ENCODE results near the gene RFX2. TPM values are rescaled to one million over a fixed set of nuclear protein-coding genes. Genes with fewer than 3 reads are reported as not detected.
A peak's percentile ranks its signal among the peaks of the same experiment; 100 is the strongest.

Gene RFX2
- total and polyA plus RNA-seq, 9 of the 15 experiments (the other 6 are each of a cell fraction or from before 2014, with no cell fraction given), result 3.6 to 18.7 (median 8.7) TPM

DNA sequence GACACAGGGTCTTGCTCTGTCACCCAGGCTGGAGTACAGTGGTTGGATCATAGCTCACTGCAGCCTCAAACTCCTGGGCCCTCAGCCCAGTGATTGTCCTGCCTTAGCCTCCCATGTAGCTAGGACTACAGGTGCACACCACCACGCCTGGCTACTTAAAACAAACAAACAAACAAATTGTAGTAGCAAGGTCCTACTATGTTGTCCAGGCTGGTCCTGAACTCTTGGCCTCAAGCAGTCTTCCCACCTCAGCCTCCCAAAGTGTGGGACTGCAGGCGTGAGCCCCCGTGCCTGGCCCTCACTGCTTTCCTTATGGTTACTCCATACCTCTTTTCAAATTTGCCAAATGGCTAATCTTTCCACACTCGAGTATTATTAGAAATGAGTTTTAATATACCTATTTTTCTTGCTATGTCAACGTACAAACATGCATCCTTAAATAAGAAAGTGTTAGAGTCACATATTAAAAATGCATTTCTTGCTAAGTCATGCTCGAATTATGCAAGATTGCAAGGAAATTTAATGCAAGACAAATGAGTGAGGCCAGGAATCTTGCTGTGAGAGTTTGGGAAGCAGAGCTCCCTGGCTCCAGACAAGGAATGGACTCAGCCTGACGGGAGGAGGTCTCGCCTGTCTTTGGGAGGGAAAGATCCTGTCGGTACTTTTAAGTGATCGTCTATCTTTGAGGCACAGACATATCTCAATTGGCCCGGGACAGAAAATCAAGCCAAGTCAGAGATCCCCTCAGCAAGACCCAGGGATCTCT is 39.4 kb downstream of the RFX2 start:
- H4K20me1 ChIP-seq (replicated peaks; ENCODE audit: control insufficient read depth, insufficient read depth, low read length), result no peaks in the 10 kb centered on the region
- ChIA-PET POLR2A (interaction anchor here (1.5 kb wide), 1 partner anchor 22 kb away, joined by 3 read pairs; no protein-coding TSS in a partner anchor), CTCF (ENCODE audit: low intra/inter-chr PET ratio) (interaction anchor here (0.6 kb wide), 2 partner anchors 60 to 93 kb away, joined by 3 read pairs; partner anchors contain the start of gene RANBP3)
- H3K27ac ChIP-seq (ENCODE audit: extremely low read depth, low read depth, low read length), result no peak overlapping the region
- H3K79me2 ChIP-seq (ENCODE audit: control insufficient read depth, insufficient read depth, low read length), result no peaks in the 10 kb centered on the region
- FAIRE-seq (no peak), DNase-seq (ENCODE audit: extremely low read depth in 1 of 4, low spot score in 3 of 4) (no peak), ATAC-seq (no peak)
- WGBS (ENCODE audit: insufficient coverage, low coverage, missing lambda C conversion rate), result 50% methylated on average over 11 of the region's 11 CpGs
- H2AFZ ChIP-seq (ENCODE audit: low read depth, low read length), result no peak overlapping the region
- H3K4me2 ChIP-seq (ENCODE audit: insufficient read depth, low read length), result no peak overlapping the region
- H3K36me3 ChIP-seq (ENCODE audit: control insufficient read depth, insufficient read depth, low read length), result no peaks in the 10 kb centered on the region
- BruUV-seq (replicated peaks), result no TSS peak
- H3K9me1 ChIP-seq (ENCODE audit: control insufficient read depth, insufficient read depth, low read length), result no peaks in the 10 kb centered on the region
- H3K4me1 ChIP-seq (replicated peaks in 1 of 2; ENCODE audit: control insufficient read depth in 2 of 2, insufficient read depth in 2 of 2, low read length in 2 of 2), result peaks cover 18 to 42% of the 10 kb centered on the region in 2 experiments
- no peak overlapping the region for H3K9ac ChIP-seq (ENCODE audit: insufficient read depth in 1 of 2, low read depth in 2 of 2, low read length in 2 of 2)
- intact Hi-C loops (cut with micrococcal nuclease) (no loop called here), in situ Hi-C loops (cut with MboI) (no loop called here)
- no peak overlapping the region for H3K4me3 ChIP-seq
- H3K27me3 ChIP-seq (ENCODE audit: control insufficient read depth in 2 of 2, insufficient read depth in 2 of 2, low read length in 2 of 2), result no peaks in the 10 kb centered on the region
- no peaks in the 10 kb centered on the region for H3K9me3 ChIP-seq (replicated peaks; ENCODE audit: control insufficient read depth, insufficient read depth, low read depth, low read length)
- TF ChIP-seq, protein P1, sequence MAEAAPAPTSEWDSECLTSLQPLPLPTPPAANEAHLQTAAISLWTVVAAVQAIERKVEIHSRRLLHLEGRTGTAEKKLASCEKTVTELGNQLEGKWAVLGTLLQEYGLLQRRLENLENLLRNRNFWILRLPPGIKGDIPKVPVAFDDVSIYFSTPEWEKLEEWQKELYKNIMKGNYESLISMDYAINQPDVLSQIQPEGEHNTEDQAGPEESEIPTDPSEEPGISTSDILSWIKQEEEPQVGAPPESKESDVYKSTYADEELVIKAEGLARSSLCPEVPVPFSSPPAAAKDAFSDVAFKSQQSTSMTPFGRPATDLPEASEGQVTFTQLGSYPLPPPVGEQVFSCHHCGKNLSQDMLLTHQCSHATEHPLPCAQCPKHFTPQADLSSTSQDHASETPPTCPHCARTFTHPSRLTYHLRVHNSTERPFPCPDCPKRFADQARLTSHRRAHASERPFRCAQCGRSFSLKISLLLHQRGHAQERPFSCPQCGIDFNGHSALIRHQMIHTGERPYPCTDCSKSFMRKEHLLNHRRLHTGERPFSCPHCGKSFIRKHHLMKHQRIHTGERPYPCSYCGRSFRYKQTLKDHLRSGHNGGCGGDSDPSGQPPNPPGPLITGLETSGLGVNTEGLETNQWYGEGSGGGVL (CRISPR knock-in tag; IDR thresholded peaks at IDR 0.05), result no peak
- TF ChIP-seq MAFF (IDR thresholded peaks at IDR 0.05; ENCODE audit: low read length), result peak; percentile 43
- TF ChIP-seq NFE2 (IDR thresholded peaks at IDR 0.05; ENCODE audit: low read depth), result peak; percentile 62; the same call in 1 of the 2 replicates
- peak; percentile 66 for TF ChIP-seq MAFG (tag; conservative IDR thresholded peaks at IDR 0.05)
- no peak for TF ChIP-seq STAT5B (CRISPR knock-in tag; IDR thresholded peaks at IDR 0.05)
- peak; percentile 60 for TF ChIP-seq C11orf30 (IDR thresholded peaks at IDR 0.05; ENCODE audit: low read depth)
- TF ChIP-seq SRSF7 (optimal IDR thresholded peaks at IDR 0.05; ENCODE audit: low read depth, low read length), result no peak
- TF ChIP-seq, protein P2, sequence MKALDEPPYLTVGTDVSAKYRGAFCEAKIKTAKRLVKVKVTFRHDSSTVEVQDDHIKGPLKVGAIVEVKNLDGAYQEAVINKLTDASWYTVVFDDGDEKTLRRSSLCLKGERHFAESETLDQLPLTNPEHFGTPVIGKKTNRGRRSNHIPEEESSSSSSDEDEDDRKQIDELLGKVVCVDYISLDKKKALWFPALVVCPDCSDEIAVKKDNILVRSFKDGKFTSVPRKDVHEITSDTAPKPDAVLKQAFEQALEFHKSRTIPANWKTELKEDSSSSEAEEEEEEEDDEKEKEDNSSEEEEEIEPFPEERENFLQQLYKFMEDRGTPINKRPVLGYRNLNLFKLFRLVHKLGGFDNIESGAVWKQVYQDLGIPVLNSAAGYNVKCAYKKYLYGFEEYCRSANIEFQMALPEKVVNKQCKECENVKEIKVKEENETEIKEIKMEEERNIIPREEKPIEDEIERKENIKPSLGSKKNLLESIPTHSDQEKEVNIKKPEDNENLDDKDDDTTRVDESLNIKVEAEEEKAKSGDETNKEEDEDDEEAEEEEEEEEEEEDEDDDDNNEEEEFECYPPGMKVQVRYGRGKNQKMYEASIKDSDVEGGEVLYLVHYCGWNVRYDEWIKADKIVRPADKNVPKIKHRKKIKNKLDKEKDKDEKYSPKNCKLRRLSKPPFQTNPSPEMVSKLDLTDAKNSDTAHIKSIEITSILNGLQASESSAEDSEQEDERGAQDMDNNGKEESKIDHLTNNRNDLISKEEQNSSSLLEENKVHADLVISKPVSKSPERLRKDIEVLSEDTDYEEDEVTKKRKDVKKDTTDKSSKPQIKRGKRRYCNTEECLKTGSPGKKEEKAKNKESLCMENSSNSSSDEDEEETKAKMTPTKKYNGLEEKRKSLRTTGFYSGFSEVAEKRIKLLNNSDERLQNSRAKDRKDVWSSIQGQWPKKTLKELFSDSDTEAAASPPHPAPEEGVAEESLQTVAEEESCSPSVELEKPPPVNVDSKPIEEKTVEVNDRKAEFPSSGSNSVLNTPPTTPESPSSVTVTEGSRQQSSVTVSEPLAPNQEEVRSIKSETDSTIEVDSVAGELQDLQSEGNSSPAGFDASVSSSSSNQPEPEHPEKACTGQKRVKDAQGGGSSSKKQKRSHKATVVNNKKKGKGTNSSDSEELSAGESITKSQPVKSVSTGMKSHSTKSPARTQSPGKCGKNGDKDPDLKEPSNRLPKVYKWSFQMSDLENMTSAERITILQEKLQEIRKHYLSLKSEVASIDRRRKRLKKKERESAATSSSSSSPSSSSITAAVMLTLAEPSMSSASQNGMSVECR (CRISPR knock-in tag; IDR thresholded peaks at IDR 0.05), result no peak
- TF ChIP-seq ARHGAP35 (IDR thresholded peaks at IDR 0.05; ENCODE audit: partially characterized antibody), result no peak
- TF ChIP-seq EGR1 (conservative IDR thresholded peaks at IDR 0.05), result no peak
- peak; percentile 49; the same call in 1 of the 2 replicates for TF ChIP-seq ZNF121 (CRISPR knock-in tag; conservative IDR thresholded peaks at IDR 0.05)
- TF ChIP-seq ZNF232 (CRISPR knock-in tag; IDR thresholded peaks at IDR 0.05), result no peak
- TF ChIP-seq ZNF316 (IDR thresholded peaks at IDR 0.05), result peak; percentile 65
- TF ChIP-seq CEBPB (tag; IDR thresholded peaks at IDR 0.05), result peak; percentile 32; the same call in 1 of the 2 replicates
- TF ChIP-seq, protein P3, sequence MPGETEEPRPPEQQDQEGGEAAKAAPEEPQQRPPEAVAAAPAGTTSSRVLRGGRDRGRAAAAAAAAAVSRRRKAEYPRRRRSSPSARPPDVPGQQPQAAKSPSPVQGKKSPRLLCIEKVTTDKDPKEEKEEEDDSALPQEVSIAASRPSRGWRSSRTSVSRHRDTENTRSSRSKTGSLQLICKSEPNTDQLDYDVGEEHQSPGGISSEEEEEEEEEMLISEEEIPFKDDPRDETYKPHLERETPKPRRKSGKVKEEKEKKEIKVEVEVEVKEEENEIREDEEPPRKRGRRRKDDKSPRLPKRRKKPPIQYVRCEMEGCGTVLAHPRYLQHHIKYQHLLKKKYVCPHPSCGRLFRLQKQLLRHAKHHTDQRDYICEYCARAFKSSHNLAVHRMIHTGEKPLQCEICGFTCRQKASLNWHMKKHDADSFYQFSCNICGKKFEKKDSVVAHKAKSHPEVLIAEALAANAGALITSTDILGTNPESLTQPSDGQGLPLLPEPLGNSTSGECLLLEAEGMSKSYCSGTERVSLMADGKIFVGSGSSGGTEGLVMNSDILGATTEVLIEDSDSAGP (CRISPR knock-in tag; IDR thresholded peaks at IDR 0.05), result no peak
